AG04449 (cell line): Measurements from ENCODE around the gene KCTD3.

Experiments
- CTCF ChIA-PET: fragments of 350-600 bp; formaldehyde crosslinking; extraction: SDS; loops from one replicate; lab custom pipeline; 2021; ENCODE audit warnings: antibody characterized with exemption; lab: Yijun Ruan, JAX
- POLR2A ChIA-PET: fragments of 400-600, 350-600 bp; formaldehyde crosslinking; extraction: SDS; loops from one replicate; lab custom pipeline; 2020; ENCODE audit warnings: antibody characterized with exemption, inconsistent platforms; lab: Yijun Ruan, JAX
- DNase-seq: peaks from one replicate; pipeline ENCODE4 v3.0.0-alpha.2; 2010; ENCODE audit warnings: low read depth, low spot score
- H3K4me3 ChIP-seq: 2 replicates; pipeline ENCODE4 v1.5.1; 2011; ENCODE audit warnings: low read depth, mild to moderate bottlenecking, control low read depth, low read length
- CTCF ChIP-seq: IDR thresholded peaks from one replicate; pipeline ENCODE4 v1.5.1; 2011; ENCODE audit warnings: mild to moderate bottlenecking, moderate library complexity, low read length, control low read depth, inconsistent platforms; ENCODE audit not compliant: insufficient read depth; ENCODE audit errors: missing control alignments

The KCTD3 gene

GRCh38 chr1:215583185-215583749 is 16.2 kb downstream of the KCTD3 start:
- ChIA-PET CTCF (no interaction called here), POLR2A (no interaction called here)
- no peak overlapping the region for H3K4me3 ChIP-seq
- TF ChIP-seq CTCF = no peak
- no peak for DNase-seq

GRCh38 chr1:215584389-215584788 is 17.3 kb downstream of the KCTD3 start:
- ChIA-PET POLR2A (no interaction called here), CTCF (no interaction called here)
- no peak for TF ChIP-seq CTCF
- H3K4me3 ChIP-seq = no peak overlapping the region
- no peak for DNase-seq

GRCh38 chr1:215589650-215590435 is 22.7 kb downstream of the KCTD3 start:
- no peak overlapping the region for H3K4me3 ChIP-seq
- ChIA-PET POLR2A (no interaction called here), CTCF (interaction anchor here (0.9 to 1.9 kb wide), 3 partner anchors 14 to 64 kb away, joined by 3 to 10 read pairs (median 6); no protein-coding TSS in a partner anchor)
- no peak for TF ChIP-seq CTCF
- no peak for DNase-seq

GRCh38 chr1:215590779-215591491 is 23.8 kb downstream of the KCTD3 start:
- ChIA-PET CTCF (interaction anchor here (0.9 to 1.9 kb wide), 3 partner anchors 13 to 65 kb away, joined by 3 to 10 read pairs (median 6); no protein-coding TSS in a partner anchor), POLR2A (no interaction called here)
- no peak overlapping the region for H3K4me3 ChIP-seq
- DNase-seq = no peak
- no peak for TF ChIP-seq CTCF

- POLR2A ChIA-PET = no interaction called here
- TF ChIP-seq CTCF = no peak
- DNase-seq = no peak
- no peak overlapping the region for H3K4me3 ChIP-seq
- CTCF ChIA-PET = interaction anchor here (0.8 to 1.6 kb wide), 4 partner anchors 10 to 28 kb away, joined by 3 to 9 read pairs (median 4); partner anchors contain the start of gene KCTD3
These were observed 27.5 kb downstream of the KCTD3 start for GRCh38 chr1:215594640-215595039.
